Activated CD8-positive, alpha-beta memory T cell treated with anti-CD3 and anti-CD28 coated beads, Interleukin-2, amount 50 U/mL, for 24 hours (primary cell): Measurements from ENCODE around the gene NRF1.

ENCODE experiments used
- DNase-seq: peaks from one replicate; pipeline ENCODE4 v3.0.0-alpha.2; 2020; ENCODE audit errors: extremely low read depth

NRF1 gene

GRCh38 chr7:129680400-129680799, 68.9 kb downstream of the NRF1 start:
- no peak for DNase-seq

- DNase-seq, result no peak
Measured at GRCh38 chr7:129684777-129685176, 73.3 kb downstream of the NRF1 start.

- no peak for DNase-seq
Measured at GRCh38 chr7:129686063-129686462, 74.5 kb downstream of the NRF1 start.

GRCh38 chr7:129688503-129689222, 77.1 kb downstream of the NRF1 start:
- no peak for DNase-seq

GRCh38 chr7:129689995-129690581, 78.6 kb downstream of the NRF1 start:
- no peak for DNase-seq

- DNase-seq, result no peak
Measured at GRCh38 chr7:129690701-129691100, 79.2 kb downstream of the NRF1 start.

- DNase-seq, result no peak
Measured at GRCh38 chr7:129698516-129699418, 87.2 kb downstream of the NRF1 start.

DNA sequence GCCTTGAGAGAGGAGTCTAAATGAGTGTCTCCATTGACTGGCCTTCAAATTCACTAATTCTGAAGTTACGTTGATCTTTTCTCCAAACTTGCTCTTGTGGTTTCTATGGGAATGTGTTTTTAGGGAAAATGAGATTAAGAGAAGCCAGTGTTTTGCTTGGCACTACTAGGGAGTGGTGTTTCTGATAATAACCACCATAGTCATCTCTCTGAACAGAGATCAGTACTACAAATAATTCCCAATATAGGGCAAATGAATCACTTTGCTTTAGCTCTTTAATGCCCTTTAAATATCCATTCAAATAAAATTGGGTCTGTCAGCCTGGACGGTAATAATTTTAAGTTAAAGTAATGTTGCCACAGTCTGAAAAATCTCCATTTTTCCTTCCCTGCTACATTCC, 90.8 kb downstream of the NRF1 start:
- no peak for DNase-seq

DNA sequence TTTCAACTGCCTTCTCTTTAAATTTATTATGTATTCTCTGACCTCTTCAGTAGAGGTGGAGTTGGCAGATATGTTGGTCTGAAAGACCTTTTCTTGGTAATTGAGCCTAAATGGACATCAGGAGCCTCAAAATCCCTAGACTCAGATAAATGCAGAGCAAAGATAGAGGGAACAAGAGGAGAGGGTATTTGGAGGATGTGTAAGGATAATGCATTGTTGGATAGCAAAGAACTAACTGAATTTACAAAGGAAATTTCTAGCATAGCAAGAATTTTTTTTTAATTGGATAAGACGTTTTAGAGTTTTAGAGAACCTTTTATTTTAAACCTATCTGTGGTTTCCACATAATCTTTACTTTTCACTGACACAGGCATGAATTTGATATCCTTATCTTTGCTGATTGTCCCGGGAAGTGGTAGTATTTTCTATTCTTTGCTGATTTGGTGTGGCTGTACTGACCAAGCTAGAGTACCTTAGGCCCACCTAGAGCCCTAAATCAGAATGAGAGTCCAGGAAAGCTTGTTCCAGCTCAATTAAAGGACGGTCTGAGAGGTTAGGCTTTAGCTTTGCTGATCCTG, 91.3 kb downstream of the NRF1 start:
- DNase-seq, result no peak

GRCh38 chr7:129703751-129704150, 92.2 kb downstream of the NRF1 start:
- DNase-seq, result no peak

GRCh38 chr7:129707910-129708499, 96.5 kb downstream of the NRF1 start:
- DNase-seq, result no peak

GRCh38 chr7:129713544-129713943, 102.0 kb downstream of the NRF1 start:
- no peak for DNase-seq

DNA sequence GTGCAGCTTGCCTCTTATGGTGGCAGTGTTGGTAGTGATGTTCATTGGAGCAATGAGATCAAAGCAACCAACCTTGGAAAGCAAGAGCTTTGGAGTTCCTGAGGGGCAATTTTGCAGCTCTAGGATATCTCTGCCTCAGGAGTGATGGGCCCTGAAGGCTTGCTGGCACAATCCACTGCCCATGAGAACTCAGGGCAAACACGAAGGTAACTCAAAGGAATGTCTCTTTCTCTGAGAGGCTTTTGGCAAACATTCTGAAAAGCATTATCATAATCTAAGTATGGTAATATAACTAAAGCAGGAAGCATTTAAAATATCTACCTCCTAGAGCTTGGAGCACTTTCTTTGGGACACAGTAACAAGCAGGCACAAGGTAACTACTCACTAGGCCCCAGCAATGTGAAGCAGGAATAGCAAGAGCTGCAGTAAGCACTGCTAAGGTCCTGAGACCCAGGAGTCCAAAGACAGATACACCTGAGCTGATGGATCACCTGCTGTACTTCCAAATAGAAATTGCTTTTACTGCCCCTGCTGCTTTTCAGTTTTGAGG, 103.1 kb downstream of the NRF1 start:
- no peak for DNase-seq

- DNase-seq, result no peak
Measured at GRCh38 chr7:129719980-129720732, 108.6 kb downstream of the NRF1 start.

DNA sequence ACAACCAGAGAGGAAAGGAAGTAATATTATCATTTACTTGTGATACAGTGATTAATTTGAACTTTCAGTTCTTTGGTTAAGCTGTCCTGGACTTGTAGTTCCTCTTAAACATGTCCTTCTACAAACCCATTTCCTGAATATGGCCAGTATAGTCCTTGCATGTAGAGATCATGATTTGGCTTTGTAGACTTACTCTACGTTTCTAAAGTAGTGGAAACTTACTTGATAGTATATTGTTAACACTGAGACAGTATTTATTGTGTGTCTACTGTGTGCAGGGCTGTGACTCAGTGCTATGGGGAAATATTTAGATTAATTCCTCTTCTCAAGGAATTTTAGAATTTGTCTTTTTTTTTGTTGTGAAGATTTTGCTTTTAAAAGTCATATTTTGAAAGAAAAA, 109.5 kb downstream of the NRF1 start:
- no peak for DNase-seq

GRCh38 chr7:129723679-129724078, 112.2 kb downstream of the NRF1 start:
- no peak for DNase-seq

- no peak for DNase-seq
Measured at GRCh38 chr7:129724796-129725195, 113.3 kb downstream of the NRF1 start.

- no peak for DNase-seq
Measured at GRCh38 chr7:129728875-129729467, 117.5 kb downstream of the NRF1 start.

- DNase-seq, result no peak
Measured at GRCh38 chr7:129729511-129729910, 118.0 kb downstream of the NRF1 start.

DNA sequence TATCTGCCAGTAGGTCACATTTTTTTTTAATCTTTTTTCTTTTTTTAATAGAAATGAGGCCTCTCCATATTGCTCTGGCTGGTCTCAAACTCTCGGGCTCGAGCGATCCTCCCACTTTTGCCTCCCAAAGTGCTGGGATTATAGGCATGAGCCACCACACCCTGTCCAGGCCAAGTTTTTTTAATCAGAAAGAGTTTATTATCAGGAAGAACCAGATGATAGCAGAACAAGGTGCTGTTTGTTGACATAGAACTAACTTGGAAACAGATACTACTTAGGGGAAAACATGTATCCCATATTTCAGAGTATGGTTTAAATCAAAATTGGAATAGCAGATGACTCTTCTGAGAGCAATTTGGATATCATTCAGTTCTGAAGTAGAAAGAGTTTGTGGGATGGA, 118.6 kb downstream of the NRF1 start:
- DNase-seq, result no peak

- no peak for DNase-seq
Measured at GRCh38 chr7:129734400-129734799, 122.9 kb downstream of the NRF1 start.
